Keratinocyte (primary cell): ENCODE measurements around the gene ESR2.
"Not testable (repeated sequence)": the region's sequence is repeated elsewhere in the genome, so short reads cannot be mapped to it uniquely, and the experiment has no call there.

ENCODE experiments used
- EZH2 ChIP-seq: IDR thresholded peaks from one replicate; pipeline ENCODE4 v1.6.1; 2012; ENCODE audit warnings: inconsistent platforms, mild to moderate bottlenecking, low read length, moderate library complexity
- TF ChIP-seq, protein P1 (sequence below), 3 experiments: IDR thresholded peaks in 1 of 3; conservative IDR thresholded peaks in 1 of 3; optimal IDR thresholded peaks in 1 of 3; 2 replicates in 2 of 3; 3 replicates in 1 of 3; pipeline versions ENCODE3 to v1.5.1; 2011; ENCODE audit warnings: low read length in 3 of 3, mild to moderate bottlenecking in 3 of 3, moderate library complexity in 2 of 3, control low read depth in 1 of 3, inconsistent platforms in 1 of 3; ENCODE audit not compliant: insufficient read depth in 2 of 3; ENCODE audit errors: extremely low read depth in 1 of 3

DNA sequence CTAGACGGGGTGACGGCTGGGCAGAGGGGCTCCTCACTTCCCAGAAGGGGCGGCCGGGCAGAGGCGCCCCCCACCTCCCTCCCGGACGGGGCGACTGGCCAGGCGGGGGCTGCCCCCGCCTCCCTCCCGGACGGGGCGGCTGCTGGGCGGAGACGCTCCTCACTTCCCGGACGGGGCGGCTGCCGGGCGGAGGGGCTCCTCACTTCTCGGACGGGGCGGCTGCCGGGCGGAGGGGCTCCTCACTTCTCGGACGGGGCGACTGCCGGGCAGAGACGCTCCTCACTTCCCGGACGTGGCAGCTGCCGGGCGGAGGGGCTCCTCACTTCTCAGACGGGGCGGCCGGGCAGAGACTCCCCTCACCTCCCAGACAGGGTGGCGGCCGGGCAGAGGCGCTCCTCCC lies 111.3 kb downstream of the ESR2 start:
- TF ChIP-seq, protein P1, sequence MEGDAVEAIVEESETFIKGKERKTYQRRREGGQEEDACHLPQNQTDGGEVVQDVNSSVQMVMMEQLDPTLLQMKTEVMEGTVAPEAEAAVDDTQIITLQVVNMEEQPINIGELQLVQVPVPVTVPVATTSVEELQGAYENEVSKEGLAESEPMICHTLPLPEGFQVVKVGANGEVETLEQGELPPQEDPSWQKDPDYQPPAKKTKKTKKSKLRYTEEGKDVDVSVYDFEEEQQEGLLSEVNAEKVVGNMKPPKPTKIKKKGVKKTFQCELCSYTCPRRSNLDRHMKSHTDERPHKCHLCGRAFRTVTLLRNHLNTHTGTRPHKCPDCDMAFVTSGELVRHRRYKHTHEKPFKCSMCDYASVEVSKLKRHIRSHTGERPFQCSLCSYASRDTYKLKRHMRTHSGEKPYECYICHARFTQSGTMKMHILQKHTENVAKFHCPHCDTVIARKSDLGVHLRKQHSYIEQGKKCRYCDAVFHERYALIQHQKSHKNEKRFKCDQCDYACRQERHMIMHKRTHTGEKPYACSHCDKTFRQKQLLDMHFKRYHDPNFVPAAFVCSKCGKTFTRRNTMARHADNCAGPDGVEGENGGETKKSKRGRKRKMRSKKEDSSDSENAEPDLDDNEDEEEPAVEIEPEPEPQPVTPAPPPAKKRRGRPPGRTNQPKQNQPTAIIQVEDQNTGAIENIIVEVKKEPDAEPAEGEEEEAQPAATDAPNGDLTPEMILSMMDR (optimal IDR thresholded peaks at IDR 0.05 in 1 of 3, IDR thresholded peaks at IDR 0.05 in 1 of 3, conservative IDR thresholded peaks at IDR 0.05 in 1 of 3; ENCODE audit: extremely low read depth in 1 of 3, insufficient read depth in 2 of 3, low read length in 3 of 3) = not testable (repeated sequence)
- TF ChIP-seq EZH2 = not testable (repeated sequence)
